Ishikawa (cell line): Measurements from ENCODE around the gene KIF12.

ENCODE experiments used
- CEBPB ChIP-seq: IDR thresholded peaks from 2 replicates; pipeline ENCODE4 v1.6.1; 2012
- EGR1 ChIP-seq: IDR thresholded peaks from 2 replicates; pipeline ENCODE4 v1.6.1; 2012
- EP300 ChIP-seq: IDR thresholded peaks from 2 replicates; pipeline ENCODE4 v1.6.1; 2012; ENCODE audit warnings: borderline replicate concordance
- RAD21 ChIP-seq: IDR thresholded peaks from 2 replicates; pipeline ENCODE4 v1.6.1; 2012; ENCODE audit warnings: low read depth
- TAF1 ChIP-seq: IDR thresholded peaks from 2 replicates; pipeline ENCODE4 v1.6.1; 2012; ENCODE audit warnings: low read depth, mild to moderate bottlenecking
- TCF12 ChIP-seq: IDR thresholded peaks from 2 replicates; pipeline ENCODE4 v1.6.1; 2012; ENCODE audit warnings: low read depth
- TEAD4 ChIP-seq: IDR thresholded peaks from 2 replicates; pipeline ENCODE4 v1.6.1; 2012
- YY1 ChIP-seq: IDR thresholded peaks from 2 replicates; pipeline ENCODE4 v1.6.1; 2012; ENCODE audit warnings: low read depth
- ZBTB7A ChIP-seq: IDR thresholded peaks from 2 replicates; pipeline ENCODE4 v1.6.1; 2012; ENCODE audit warnings: low read depth
- TF ChIP-seq, protein P1 (sequence below): IDR thresholded peaks from 2 replicates; pipeline ENCODE4 v1.6.1; 2012; ENCODE audit warnings: low read depth, mild to moderate bottlenecking
- TF ChIP-seq, protein P2 (sequence below): IDR thresholded peaks from 2 replicates; pipeline ENCODE4 v1.6.1; 2012

GRCh38 chr9:114100536-114100935 lies 1.4 kb upstream of the KIF12 start:
- no peak for TF ChIP-seq RAD21
- TF ChIP-seq, protein P1, sequence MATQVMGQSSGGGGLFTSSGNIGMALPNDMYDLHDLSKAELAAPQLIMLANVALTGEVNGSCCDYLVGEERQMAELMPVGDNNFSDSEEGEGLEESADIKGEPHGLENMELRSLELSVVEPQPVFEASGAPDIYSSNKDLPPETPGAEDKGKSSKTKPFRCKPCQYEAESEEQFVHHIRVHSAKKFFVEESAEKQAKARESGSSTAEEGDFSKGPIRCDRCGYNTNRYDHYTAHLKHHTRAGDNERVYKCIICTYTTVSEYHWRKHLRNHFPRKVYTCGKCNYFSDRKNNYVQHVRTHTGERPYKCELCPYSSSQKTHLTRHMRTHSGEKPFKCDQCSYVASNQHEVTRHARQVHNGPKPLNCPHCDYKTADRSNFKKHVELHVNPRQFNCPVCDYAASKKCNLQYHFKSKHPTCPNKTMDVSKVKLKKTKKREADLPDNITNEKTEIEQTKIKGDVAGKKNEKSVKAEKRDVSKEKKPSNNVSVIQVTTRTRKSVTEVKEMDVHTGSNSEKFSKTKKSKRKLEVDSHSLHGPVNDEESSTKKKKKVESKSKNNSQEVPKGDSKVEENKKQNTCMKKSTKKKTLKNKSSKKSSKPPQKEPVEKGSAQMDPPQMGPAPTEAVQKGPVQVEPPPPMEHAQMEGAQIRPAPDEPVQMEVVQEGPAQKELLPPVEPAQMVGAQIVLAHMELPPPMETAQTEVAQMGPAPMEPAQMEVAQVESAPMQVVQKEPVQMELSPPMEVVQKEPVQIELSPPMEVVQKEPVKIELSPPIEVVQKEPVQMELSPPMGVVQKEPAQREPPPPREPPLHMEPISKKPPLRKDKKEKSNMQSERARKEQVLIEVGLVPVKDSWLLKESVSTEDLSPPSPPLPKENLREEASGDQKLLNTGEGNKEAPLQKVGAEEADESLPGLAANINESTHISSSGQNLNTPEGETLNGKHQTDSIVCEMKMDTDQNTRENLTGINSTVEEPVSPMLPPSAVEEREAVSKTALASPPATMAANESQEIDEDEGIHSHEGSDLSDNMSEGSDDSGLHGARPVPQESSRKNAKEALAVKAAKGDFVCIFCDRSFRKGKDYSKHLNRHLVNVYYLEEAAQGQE: no peak
- no peak for TF ChIP-seq EP300
- no peak for TF ChIP-seq CEBPB
- no peak for TF ChIP-seq YY1
- TF ChIP-seq EGR1: no peak
- TF ChIP-seq, protein P2, sequence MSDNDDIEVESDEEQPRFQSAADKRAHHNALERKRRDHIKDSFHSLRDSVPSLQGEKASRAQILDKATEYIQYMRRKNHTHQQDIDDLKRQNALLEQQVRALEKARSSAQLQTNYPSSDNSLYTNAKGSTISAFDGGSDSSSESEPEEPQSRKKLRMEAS: no peak
- no peak for TF ChIP-seq TCF12
- TF ChIP-seq ZBTB7A: no peak
- TF ChIP-seq TEAD4: no peak
- no peak for TF ChIP-seq TAF1
